Body of pancreas (tissue), 4 donors: ENCODE measurements around the gene FAM78A. TPM values are rescaled to one million over a fixed set of nuclear protein-coding genes. Genes with fewer than 3 reads are reported as not detected.

Source experiments
- ATAC-seq: fragments of 150-250 bp; one replicate; pipeline ENCODE4 v1.9.1; 2016
- DNase-seq, 4 donors: peaks; one replicate each; pipeline ENCODE4 v3.0.0-alpha.2; 2019
- H3K27ac ChIP-seq, 4 donors: fragments of 200-600 bp; sonication (generic); 1 replicate in 3 of 4; 2 replicates in 1 of 4; pipeline versions ENCODE4 v1.5.1 to v1.6.1; 2016 to 2019; ENCODE audit warnings: mild to moderate bottlenecking in 1 of 4, mixed read lengths in 1 of 4, moderate library complexity in 1 of 4
- H3K27me3 ChIP-seq, 2 donors: fragments of 200-600 bp; sonication (generic); one replicate each; pipeline ENCODE4 v1.6.0; 2016; ENCODE audit warnings: mild to moderate bottlenecking in 1 of 2
- H3K36me3 ChIP-seq, 2 donors: fragments of 200-600 bp; sonication (generic); replicated peaks in 1 of 2; 2 replicates each; pipeline ENCODE4 v1.5.1; 2016; ENCODE audit warnings: low read depth in 2 of 2; ENCODE audit not compliant: insufficient read depth in 1 of 2
- H3K4me1 ChIP-seq: fragments of 200-600 bp; sonication (generic); one replicate; pipeline ENCODE4 v1.6.0; 2016
- H3K4me3 ChIP-seq, 2 donors: fragments of 200-600 bp; sonication (generic); 1 replicate in 1 of 2; 2 replicates in 1 of 2; pipeline ENCODE4 v1.5.1; 2016 to 2019
- H3K9me3 ChIP-seq, 3 donors: fragments of 200-600 bp; sonication (generic); 1 replicate in 2 of 3; 2 replicates in 1 of 3; pipeline ENCODE4 v1.5.1; 2016
- POLR2A ChIP-seq, 3 donors: fragments of 450-650 bp; IDR thresholded peaks; one replicate each; pipeline ENCODE4 v1.6.1; 2016; ENCODE audit warnings: antibody characterized with exemption in 3 of 3, mild to moderate bottlenecking in 2 of 3
- WGBS, 2 donors: methylation state at CpG; one replicate each; pipeline ENCODE4 v1.1.5; 2017; 5-methylcytosine and 5-hydroxymethylcytosine counted together
- intact Hi-C: fragments of 100-400 bp; cut with DNase I; formaldehyde crosslinking; loops from one replicate; pipeline ENCODE4 v1.15.1; 2023
- total RNA-seq, 2 donors: library from RNA; depleted of rRNA; stranded (reverse); fragments of >200 nt; gene quantifications; one replicate each; pipeline ENCODE4 v1.1.0, GENCODE V29; 2016
- TF ChIP-seq, protein P1 (sequence below), 7 experiments: fragments of 450-650 bp in 4 of 7; fragments of 200-600 bp in 3 of 7; sonication (generic) in 3 of 7; IDR thresholded peaks; one replicate each; pipeline ENCODE4 v1.5.1; 2016 to 2019; ENCODE audit warnings: antibody characterized with exemption in 7 of 7

FAM78A gene
- total RNA-seq, 2 donors from 2014 or later: under 0.01 to 0.78 TPM

DNA sequence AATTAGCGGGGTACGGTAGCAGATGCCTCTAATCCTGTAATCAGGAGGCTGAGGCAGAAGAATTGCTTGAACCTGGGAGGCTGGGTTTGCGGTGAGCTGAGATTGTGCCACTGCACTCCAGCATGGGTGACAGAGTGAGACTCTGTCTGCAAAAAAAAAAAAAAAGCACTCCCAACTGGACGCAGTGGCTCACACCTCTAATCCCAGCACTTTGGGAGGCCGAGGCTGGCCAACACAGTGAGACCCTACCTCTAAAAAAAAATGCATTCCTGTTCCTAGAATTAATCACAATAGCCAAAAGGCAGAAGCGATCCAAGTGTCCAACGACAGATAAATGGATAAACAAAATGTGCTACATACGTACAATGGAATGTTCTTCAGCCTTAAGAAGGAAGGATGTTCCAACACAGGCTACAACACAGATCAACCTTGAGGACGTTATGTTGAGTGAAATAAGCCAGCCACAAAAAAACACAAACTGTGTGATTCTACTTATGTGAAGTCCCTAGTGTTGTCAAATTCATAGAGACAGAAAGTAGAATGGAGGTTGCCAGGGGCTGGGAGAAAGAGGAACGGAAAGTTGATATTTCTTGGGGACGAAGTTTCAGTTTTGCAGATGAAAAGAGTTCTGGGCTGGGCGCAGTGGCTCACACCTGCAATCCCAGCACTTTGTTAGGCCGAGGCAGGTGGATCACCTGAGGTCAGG, 13.8 kb downstream of the FAM78A start:
- H3K9me3 ChIP-seq: no peaks in the 10 kb centered on the region
- no peaks in the 10 kb centered on the region for H3K4me1 ChIP-seq
- H3K27me3 ChIP-seq: no peaks in the 10 kb centered on the region
- ATAC-seq (no peak), DNase-seq (no peak)
- no peaks in the 10 kb centered on the region for H3K36me3 ChIP-seq
- H3K4me3 ChIP-seq: no peak overlapping the region
- 79 to 85% methylated on average over 13 of the region's 13 CpGs for WGBS, 2 donors
- TF ChIP-seq, protein P1, sequence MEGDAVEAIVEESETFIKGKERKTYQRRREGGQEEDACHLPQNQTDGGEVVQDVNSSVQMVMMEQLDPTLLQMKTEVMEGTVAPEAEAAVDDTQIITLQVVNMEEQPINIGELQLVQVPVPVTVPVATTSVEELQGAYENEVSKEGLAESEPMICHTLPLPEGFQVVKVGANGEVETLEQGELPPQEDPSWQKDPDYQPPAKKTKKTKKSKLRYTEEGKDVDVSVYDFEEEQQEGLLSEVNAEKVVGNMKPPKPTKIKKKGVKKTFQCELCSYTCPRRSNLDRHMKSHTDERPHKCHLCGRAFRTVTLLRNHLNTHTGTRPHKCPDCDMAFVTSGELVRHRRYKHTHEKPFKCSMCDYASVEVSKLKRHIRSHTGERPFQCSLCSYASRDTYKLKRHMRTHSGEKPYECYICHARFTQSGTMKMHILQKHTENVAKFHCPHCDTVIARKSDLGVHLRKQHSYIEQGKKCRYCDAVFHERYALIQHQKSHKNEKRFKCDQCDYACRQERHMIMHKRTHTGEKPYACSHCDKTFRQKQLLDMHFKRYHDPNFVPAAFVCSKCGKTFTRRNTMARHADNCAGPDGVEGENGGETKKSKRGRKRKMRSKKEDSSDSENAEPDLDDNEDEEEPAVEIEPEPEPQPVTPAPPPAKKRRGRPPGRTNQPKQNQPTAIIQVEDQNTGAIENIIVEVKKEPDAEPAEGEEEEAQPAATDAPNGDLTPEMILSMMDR (IDR thresholded peaks at IDR 0.05): no peak
- TF ChIP-seq POLR2A (IDR thresholded peaks at IDR 0.05): no peak
- intact Hi-C loops: no loop called here
- no peak overlapping the region for H3K27ac ChIP-seq

DNA sequence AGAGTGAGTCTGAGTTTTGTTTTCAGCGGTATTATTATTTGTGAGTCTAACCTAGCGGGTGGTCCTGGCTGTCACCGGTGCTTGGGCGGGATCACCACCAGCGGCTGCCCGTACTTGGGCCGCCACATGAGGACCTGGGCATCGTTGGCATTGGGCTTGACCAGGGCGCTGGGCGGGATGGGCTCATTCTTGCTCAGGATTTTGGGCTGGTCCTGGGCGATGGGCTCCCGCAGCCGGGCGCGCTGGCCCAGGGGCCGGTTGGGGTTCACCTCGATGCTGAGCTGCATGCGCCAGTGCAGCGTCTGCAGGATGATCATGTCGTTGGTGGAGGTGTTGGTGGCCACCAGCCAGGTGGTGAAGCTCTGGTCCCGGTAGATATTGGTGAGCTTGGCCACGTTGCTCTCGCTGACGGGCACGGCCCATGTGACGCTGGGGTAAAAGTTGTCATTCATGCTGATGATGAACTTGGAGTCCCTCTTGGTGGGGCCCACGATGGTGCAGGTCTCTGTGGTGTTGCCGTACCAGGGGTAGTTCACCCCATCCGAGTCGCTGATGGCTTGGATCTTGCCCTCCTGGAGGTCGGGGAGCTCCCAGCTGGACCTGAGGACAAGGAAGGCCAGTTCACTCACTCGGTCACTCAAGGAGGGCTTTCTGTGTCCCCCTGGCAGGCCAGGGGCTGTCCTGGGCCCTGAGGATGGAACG, 15.4 kb downstream of the FAM78A start:
- 88 to 91% methylated on average over 5 to 33 of the region's 33 CpGs for WGBS, 2 donors
- H3K27ac ChIP-seq: no peak overlapping the region
- no peaks in the 10 kb centered on the region for H3K36me3 ChIP-seq
- H3K27me3 ChIP-seq: no peaks in the 10 kb centered on the region
- H3K9me3 ChIP-seq: no peaks in the 10 kb centered on the region
- no peak for TF ChIP-seq POLR2A (IDR thresholded peaks at IDR 0.05)
- TF ChIP-seq, protein P1 (IDR thresholded peaks at IDR 0.05): no peak
- no peak for ATAC-seq
- no peak overlapping the region for H3K4me3 ChIP-seq
- H3K4me1 ChIP-seq: no peaks in the 10 kb centered on the region
- no peak for DNase-seq
- intact Hi-C loops: no loop called here

DNA sequence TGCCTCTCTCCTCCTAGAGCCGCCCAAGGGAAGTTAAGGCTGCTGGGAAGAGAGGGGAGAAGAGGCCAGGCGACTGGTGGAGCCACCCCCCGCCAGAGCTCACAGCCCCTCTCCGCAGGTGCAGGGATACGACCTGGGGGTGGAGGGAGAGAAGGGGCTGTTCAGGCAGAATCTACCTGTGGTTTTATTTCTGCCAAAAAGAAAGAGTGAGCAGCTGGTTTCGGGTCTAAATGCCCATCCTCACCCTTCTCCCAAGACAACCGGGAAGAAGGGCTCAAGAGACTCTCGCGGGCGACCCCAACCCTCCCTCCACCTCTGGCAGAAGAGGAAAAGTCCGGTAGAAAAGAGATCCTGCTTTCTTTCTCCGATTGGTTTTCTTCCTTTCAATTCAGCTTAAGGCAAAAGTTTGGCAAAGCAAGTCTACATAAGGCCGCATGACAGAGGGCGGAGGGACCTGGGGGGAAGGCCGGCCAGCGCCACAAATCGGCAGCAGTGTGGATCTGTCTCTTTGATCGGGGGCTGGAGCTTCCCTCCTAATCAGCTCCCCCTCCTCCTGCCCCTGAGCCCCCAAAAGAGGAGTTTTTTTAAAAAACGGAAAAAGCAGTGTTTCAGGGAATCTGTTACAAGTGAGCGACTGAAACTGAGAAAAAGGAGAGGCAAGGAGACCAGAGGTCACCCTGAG, 16.3 kb downstream of the FAM78A start:
- Histone ChIP-seq H3K9me3 (no peaks in the 10 kb centered on the region), H3K4me3 (no peak overlapping the region), H3K27ac (no peak overlapping the region), H3K4me1 (no peaks in the 10 kb centered on the region), H3K27me3 (no peaks in the 10 kb centered on the region), H3K36me3 (no peaks in the 10 kb centered on the region)
- intact Hi-C loops: no loop called here
- WGBS, 2 donors: 74 to 82% methylated on average over 18 to 20 of the region's 20 CpGs
- ATAC-seq (no peak), DNase-seq (no peak)
- TF ChIP-seq, protein P1 (IDR thresholded peaks at IDR 0.05): no peak
- TF ChIP-seq POLR2A (IDR thresholded peaks at IDR 0.05): no peak

DNA sequence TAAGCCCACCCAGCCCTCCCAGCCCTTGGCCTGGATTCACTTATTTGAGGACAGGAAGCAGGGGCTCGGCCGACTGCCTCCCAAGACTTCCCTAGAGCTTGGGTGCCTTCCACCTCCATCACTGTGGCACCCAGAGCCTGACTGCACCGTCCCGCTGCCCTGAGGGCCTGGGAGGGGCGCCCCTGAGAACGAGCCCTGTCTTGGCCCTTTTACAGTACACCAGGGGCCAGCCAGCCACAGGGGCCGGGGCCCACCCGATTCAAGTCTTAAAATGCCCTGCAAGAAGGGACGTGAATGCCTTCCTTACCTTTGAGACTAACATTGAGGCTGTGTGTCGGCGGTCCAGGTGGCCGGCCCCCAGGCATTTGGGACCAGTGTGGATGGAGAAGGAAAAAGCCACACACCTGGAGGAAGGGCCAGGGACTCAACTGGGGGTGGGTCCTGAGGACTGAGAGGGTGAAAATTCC, 16.8 kb downstream of the FAM78A start:
- H3K4me3 ChIP-seq: no peak overlapping the region
- TF ChIP-seq, protein P1 (IDR thresholded peaks at IDR 0.05): no peak
- DNase-seq: no peak
- H3K27ac ChIP-seq: no peak overlapping the region
- no peaks in the 10 kb centered on the region for H3K4me1 ChIP-seq
- H3K9me3 ChIP-seq: no peaks in the 10 kb centered on the region
- 88 to 90% methylated on average over 11 to 12 of the region's 12 CpGs for WGBS, 2 donors
- ATAC-seq: no peak
- no peaks in the 10 kb centered on the region for H3K27me3 ChIP-seq
- H3K36me3 ChIP-seq: no peaks in the 10 kb centered on the region
- intact Hi-C loops: no loop called here
